DND-41 (cell line): ENCODE measurements around the gene ABCG5.

Experiments used
- EZH2 ChIP-seq: IDR thresholded peaks from 3 replicates; pipeline ENCODE4 v1.6.1; 2012; ENCODE audit warnings: borderline replicate concordance, low read depth, mild to moderate bottlenecking, moderate library complexity, low read length, inconsistent platforms; ENCODE audit not compliant: severe bottlenecking
- TF ChIP-seq, protein P1 (sequence below): IDR thresholded peaks from 2 replicates; pipeline ENCODE4 v1.5.1; 2012; ENCODE audit warnings: borderline replicate concordance, low read length, moderate library complexity, mild to moderate bottlenecking; ENCODE audit not compliant: poor library complexity, severe bottlenecking; ENCODE audit errors: extremely low read depth

DNA sequence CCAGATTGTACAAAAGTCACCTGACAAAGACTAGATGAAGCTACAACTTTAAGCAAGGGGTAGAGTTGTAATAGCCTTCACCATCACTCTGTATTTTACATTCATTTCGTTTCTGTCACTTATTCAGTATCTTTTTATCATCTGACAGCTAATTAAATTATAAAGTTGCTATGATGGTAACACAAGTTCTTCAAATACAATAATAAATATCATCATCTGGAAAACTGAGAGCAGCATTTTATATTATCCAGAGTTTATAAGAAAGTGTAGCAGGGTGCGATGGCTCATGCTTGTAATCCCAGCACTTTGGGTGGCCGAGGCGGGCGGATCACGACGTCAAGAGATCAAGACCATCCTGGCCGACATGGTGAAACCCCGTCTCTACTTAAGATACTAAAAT, 43.7 kb downstream of the ABCG5 start:
- TF ChIP-seq, protein P1, sequence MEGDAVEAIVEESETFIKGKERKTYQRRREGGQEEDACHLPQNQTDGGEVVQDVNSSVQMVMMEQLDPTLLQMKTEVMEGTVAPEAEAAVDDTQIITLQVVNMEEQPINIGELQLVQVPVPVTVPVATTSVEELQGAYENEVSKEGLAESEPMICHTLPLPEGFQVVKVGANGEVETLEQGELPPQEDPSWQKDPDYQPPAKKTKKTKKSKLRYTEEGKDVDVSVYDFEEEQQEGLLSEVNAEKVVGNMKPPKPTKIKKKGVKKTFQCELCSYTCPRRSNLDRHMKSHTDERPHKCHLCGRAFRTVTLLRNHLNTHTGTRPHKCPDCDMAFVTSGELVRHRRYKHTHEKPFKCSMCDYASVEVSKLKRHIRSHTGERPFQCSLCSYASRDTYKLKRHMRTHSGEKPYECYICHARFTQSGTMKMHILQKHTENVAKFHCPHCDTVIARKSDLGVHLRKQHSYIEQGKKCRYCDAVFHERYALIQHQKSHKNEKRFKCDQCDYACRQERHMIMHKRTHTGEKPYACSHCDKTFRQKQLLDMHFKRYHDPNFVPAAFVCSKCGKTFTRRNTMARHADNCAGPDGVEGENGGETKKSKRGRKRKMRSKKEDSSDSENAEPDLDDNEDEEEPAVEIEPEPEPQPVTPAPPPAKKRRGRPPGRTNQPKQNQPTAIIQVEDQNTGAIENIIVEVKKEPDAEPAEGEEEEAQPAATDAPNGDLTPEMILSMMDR = no peak
- no peak for TF ChIP-seq EZH2
